Stimulated activated memory B cell treated with anti-CD40 and anti-IgM and Interleukin-4, amounts not matched to agents 10 μg/mL and 1 μg/mL and 100 μg/mL, for 72 hours (primary cell): ENCODE measurements around the gene ZFP57.
A peak's percentile ranks its signal among the peaks of the same experiment; 100 is the strongest.

Experiments
- ATAC-seq: fragments of 150-1000 bp; cut with Tn5 transposase; 2 replicates; pipeline ENCODE4 v1.10.0; 2021
- H3K27ac Mint-ChIP-seq: one replicate; pipeline ENCODE4 v1.8.0; 2022; ENCODE audit warnings: mild to moderate bottlenecking, mixed read lengths
- H3K27me3 Mint-ChIP-seq: one replicate; pipeline ENCODE4 v1.8.0; 2022; ENCODE audit warnings: mixed read lengths
- H3K36me3 Mint-ChIP-seq: one replicate; pipeline ENCODE4 v1.8.0; 2022; ENCODE audit warnings: mixed read lengths
- H3K4me1 Mint-ChIP-seq: one replicate; pipeline ENCODE4 v1.8.0; 2022; ENCODE audit warnings: mixed read lengths
- H3K4me3 Mint-ChIP-seq: one replicate; pipeline ENCODE4 v1.8.0; 2022; ENCODE audit warnings: mild to moderate bottlenecking, moderate library complexity, mixed read lengths
- H3K9me3 Mint-ChIP-seq: one replicate; pipeline ENCODE4 v1.8.0; 2022; ENCODE audit warnings: mixed read lengths

ZFP57 gene

DNA sequence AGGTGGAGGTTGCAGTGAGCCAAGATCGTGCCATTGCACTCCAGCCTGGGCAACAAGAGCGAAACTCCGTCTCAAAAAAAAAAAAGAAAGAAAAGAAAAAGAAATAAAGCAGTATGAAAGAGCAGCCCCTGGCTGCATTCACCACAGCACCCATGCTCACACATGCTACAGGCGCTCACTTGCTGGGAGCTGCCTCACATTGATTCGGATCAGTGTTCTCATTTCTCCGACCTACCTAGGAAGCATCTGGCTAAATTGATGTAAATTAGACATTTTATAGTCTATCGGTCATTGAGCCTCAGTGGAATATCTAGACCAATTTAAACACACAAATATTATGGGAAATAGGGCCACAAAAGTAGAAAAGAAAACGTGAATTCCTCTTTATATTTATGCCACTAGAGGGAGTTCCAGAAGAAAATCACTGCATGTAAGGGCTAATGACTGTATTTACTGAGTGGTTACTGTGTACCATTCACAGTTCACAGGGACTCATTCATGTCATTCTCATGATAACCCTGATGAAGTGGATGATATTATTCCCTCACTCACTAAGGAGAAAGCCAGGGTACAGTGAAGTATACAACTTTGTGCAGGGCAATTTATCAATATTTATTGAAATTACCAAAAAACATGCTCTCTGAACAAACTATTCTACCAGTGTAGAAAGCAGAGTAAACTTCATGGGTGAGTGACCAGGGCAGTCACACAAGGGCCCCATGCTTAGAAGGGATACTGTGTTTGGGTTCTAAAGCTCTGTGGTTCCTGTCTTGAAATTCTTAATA is 29.3 kb downstream of the ZFP57 start:
- Mint-ChIP-seq H3K27me3 (peaks cover under 1% of the 10 kb centered on the region), H3K27ac (no peak overlapping the region), H3K4me3 (no peak overlapping the region), H3K4me1 (peaks cover 16% of the 10 kb centered on the region), H3K9me3 (no peaks in the 10 kb centered on the region), H3K36me3 (no peaks in the 10 kb centered on the region)
- no peak for ATAC-seq

- Mint-ChIP-seq H3K9me3 (no peaks in the 10 kb centered on the region), H3K36me3 (no peaks in the 10 kb centered on the region), H3K27me3 (no peaks in the 10 kb centered on the region), H3K4me1 (peaks cover 16% of the 10 kb centered on the region), H3K27ac (peak overlapping the region; percentile 99), H3K4me3 (peak overlapping the region; percentile 97)
- ATAC-seq, result peak; percentile 99
Measured at GRCh38 chr6:29649701-29650673, 31.0 kb downstream of the ZFP57 start.

DNA sequence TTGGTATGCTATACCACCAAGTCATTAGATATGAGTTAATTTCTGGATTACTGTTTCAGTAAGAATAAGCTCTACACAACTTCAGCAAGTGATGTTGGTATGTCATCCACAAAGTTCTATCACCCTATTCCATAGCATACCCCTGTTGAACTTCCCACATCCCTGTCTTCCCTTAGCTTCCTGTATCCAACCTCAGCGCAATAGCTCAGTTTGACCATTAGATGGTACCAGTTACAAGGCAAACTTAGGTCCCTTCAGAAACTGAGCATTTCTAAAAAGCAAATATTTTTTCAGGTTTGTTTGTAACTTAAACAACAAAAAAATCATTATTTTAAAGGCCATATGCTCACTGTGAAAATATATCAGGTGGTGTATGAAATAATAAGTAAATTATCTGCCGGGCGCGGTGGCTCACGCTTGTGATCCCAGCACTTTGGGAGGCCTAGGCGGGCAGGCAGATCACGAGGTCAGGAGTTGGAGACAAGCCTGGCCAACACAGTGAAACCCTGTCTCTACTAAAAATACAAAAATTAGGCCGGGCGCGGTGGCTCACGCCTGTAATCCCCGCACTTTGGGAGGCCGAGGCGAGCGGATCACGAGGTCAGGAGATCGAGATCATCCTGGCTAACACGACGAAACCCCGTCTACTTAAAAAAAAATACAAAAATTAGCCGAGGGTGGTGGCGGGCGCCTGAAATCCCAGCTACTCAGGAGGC is 32.9 kb downstream of the ZFP57 start:
- Mint-ChIP-seq H3K36me3 (no peaks in the 10 kb centered on the region), H3K27ac (no peak overlapping the region), H3K4me1 (peaks cover 16% of the 10 kb centered on the region), H3K4me3 (no peak overlapping the region), H3K9me3 (no peaks in the 10 kb centered on the region), H3K27me3 (no peaks in the 10 kb centered on the region)
- ATAC-seq, result no peak

- Mint-ChIP-seq H3K4me1 (peaks cover 9% of the 10 kb centered on the region), H3K27me3 (no peaks in the 10 kb centered on the region), H3K9me3 (no peaks in the 10 kb centered on the region), H3K36me3 (no peaks in the 10 kb centered on the region), H3K27ac (peak overlapping the region; percentile 21), H3K4me3 (no peak overlapping the region)
- ATAC-seq, result no peak
Measured at GRCh38 chr6:29641430-29642148, 39.4 kb downstream of the ZFP57 start.

DNA sequence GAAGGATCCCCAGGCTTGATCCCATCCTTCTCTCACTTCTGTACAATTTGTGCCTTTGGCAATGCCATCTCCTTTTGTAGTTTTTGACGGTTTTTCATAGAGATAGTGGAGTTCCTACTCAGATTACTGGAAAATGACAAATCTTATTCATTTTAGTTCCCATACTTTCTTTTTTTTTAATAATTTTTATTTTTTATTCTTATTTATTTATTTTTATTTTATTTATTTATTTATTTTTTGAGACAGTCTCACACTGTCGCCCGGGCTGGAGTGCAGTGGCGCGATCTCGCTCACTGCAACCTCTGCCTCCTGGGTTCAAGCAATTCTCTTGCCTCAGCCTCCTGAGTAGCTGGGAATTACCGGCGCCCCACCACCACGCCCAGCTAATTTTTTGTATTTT is 43.7 kb downstream of the ZFP57 start:
- no peak overlapping the region for H3K4me3 Mint-ChIP-seq
- no peaks in the 10 kb centered on the region for H3K36me3 Mint-ChIP-seq
- H3K9me3 Mint-ChIP-seq, result no peaks in the 10 kb centered on the region
- no peaks in the 10 kb centered on the region for H3K27me3 Mint-ChIP-seq
- H3K27ac Mint-ChIP-seq, result no peak overlapping the region
- peaks cover 35% of the 10 kb centered on the region for H3K4me1 Mint-ChIP-seq
- no peak for ATAC-seq

DNA sequence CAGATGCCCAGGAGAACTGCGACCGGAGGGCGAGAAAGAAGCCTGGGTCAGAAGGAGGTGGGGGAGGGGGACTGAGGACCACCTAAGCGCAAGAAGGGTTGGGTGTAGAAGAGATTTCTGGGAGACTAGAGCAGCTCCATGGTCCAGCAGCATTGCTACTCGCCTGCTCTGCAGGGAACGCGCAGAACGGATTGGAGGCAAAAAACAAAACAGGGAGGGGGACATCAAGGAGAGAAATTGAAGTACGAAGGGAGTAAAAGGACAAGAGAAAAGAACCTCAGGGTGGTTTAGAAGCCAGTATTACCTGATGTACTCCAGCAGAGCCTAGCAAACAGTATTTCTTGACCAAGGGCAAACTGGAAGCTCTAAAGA is 47.4 kb downstream of the ZFP57 start:
- Mint-ChIP-seq H3K27ac (peak overlapping the region; percentile 56), H3K9me3 (no peaks in the 10 kb centered on the region), H3K4me3 (peak overlapping the region; percentile 82), H3K4me1 (peaks cover 59% of the 10 kb centered on the region), H3K36me3 (no peaks in the 10 kb centered on the region), H3K27me3 (no peaks in the 10 kb centered on the region)
- ATAC-seq, result no peak

DNA sequence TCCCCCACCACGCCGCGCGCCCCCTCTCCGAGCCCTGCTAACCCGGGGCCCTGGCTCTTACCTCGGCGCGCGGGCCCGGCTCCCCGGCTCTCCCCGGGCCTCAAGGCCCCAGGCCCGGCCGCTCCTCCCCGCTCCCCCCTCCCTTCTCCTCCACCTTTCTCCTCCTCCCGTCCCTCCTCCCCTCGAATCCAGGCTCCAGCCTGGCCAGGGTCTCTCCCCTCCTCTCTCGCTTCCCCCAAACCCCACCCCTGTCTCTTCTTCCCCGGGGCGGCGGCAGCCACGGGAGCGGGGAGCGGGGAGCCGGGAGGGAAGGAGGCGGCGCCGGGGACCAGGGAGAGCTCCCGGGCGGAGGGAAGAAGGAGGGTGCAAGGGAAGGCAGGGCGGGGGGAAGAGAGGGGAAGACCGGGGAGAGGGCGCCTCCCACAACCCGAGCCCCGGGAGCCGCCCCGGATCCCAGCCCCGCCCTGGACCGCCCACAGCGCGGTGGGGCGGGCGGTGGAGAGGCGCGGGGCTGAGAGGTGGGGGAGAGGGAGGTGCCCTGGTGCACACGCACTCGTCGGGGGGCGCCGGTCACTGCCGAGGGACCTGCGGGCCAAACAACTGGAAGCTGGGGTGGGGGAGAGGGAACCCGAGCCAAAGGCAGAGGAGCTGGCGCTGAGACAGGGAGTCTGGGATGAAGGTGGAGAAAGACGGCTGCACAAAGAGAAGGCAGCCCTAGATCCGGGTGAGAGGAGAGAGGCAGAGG is 48.0 kb downstream of the ZFP57 start, which contains the start of gene GABBR1:
Gene GABBR1, minus strand, starts transcription at position 395 of the 745 bp plus-strand sequence. CDS start 798 bp downstream, outside the sequence.
- Mint-ChIP-seq H3K36me3 (no peaks in the 10 kb centered on the region), H3K27me3 (no peaks in the 10 kb centered on the region), H3K4me3 (peak within 1 kb of the TSS; percentile 82), H3K4me1 (peaks cover 65% of the 10 kb centered on the region), H3K27ac (peak within 1 kb of the TSS; percentile 56), H3K9me3 (no peaks in the 10 kb centered on the region)
- peak; percentile 91 for ATAC-seq

DNA sequence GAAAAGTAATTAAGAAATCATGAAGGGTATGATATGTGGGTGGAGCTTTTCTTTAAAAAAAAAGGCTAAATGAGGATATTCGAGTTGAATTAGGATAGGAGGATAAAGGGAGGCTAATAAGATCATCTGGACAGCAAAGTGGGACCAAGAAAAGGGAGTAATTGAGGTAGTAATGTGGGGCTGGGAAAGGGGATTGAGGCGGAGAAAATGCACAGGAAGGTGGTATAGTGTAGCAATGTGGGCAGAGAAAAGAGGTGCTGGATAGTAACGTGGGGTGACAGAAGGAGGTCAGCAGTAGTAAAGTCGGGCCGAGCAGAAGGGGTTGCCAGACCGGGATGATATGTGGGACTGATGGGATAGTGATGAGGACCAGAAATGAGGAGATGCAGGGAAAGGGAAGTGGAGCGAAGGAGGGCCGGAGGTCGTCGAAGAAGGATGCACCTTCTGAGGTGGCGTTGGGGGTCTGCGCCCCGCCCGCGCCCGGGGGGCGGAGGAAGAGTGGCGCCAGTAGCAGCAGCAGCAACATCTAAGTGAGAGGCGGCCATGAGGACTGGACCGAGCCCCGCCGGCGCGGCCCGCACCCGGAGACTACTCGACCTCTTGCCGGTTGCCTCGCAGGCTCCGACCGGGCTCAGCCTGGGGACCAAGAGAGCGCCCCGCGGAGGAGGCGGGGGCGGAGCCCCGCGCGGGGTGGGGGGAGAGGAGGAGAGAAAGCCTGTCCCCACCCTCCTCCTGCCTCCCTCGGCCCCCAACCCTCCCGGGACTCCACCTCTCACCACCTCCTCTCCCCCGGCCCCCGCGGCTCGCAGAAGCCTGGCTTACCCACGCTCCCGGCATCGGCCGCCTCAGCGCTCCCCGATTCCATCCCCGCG is 48.9 kb downstream of the ZFP57 start:
- ATAC-seq, result peak; percentile 78
- H3K4me1 Mint-ChIP-seq, result peaks cover 65% of the 10 kb centered on the region
- H3K9me3 Mint-ChIP-seq, result no peaks in the 10 kb centered on the region
- peak overlapping the region; percentile 82 for H3K4me3 Mint-ChIP-seq
- no peaks in the 10 kb centered on the region for H3K36me3 Mint-ChIP-seq
- H3K27me3 Mint-ChIP-seq, result no peaks in the 10 kb centered on the region
- H3K27ac Mint-ChIP-seq, result peak overlapping the region; percentile 56

GRCh38 chr6:29631209-29631810 is 49.6 kb downstream of the ZFP57 start:
- no peaks in the 10 kb centered on the region for H3K27me3 Mint-ChIP-seq
- ATAC-seq, result no peak
- peak overlapping the region; percentile 56 for H3K27ac Mint-ChIP-seq
- peaks cover 65% of the 10 kb centered on the region for H3K4me1 Mint-ChIP-seq
- H3K4me3 Mint-ChIP-seq, result peak overlapping the region; percentile 82
- H3K36me3 Mint-ChIP-seq, result no peaks in the 10 kb centered on the region
- H3K9me3 Mint-ChIP-seq, result no peaks in the 10 kb centered on the region

- Mint-ChIP-seq H3K4me1 (peaks cover 56% of the 10 kb centered on the region), H3K27me3 (no peaks in the 10 kb centered on the region), H3K4me3 (no peak overlapping the region)
Measured at GRCh38 chr6:29630315-29630714, 50.6 kb downstream of the ZFP57 start.

DNA sequence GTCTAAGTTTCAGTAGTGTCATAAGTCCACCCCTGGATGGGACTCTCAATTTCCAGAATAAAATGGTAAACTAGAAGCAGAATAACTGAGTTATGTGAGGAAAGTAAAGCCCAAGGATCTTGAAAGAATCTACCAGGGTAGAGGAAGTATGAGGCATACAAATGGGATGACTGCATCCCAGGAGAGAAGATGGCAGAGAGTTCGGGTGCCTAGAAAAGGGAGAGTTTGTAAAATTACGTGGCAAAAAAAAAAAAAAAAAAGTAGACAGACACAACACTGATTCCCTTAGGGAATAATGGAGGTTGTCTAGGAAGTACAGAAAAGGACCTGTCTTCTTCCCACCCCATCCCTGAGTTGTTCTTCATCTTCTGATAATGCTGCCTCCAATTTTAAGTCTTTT is 51.4 kb downstream of the ZFP57 start:
- Mint-ChIP-seq H3K27me3 (no peaks in the 10 kb centered on the region), H3K27ac (no peak overlapping the region), H3K36me3 (no peaks in the 10 kb centered on the region), H3K4me1 (peaks cover 56% of the 10 kb centered on the region), H3K4me3 (no peak overlapping the region), H3K9me3 (no peaks in the 10 kb centered on the region)
- no peak for ATAC-seq

More at GRCh38 chr6:29630315-29630714, 50.6 kb downstream of the ZFP57 start:
- no peaks in the 10 kb centered on the region for H3K9me3 Mint-ChIP-seq
- H3K27ac Mint-ChIP-seq, result no peak overlapping the region
- ATAC-seq, result no peak
- H3K36me3 Mint-ChIP-seq, result no peaks in the 10 kb centered on the region

DNA sequence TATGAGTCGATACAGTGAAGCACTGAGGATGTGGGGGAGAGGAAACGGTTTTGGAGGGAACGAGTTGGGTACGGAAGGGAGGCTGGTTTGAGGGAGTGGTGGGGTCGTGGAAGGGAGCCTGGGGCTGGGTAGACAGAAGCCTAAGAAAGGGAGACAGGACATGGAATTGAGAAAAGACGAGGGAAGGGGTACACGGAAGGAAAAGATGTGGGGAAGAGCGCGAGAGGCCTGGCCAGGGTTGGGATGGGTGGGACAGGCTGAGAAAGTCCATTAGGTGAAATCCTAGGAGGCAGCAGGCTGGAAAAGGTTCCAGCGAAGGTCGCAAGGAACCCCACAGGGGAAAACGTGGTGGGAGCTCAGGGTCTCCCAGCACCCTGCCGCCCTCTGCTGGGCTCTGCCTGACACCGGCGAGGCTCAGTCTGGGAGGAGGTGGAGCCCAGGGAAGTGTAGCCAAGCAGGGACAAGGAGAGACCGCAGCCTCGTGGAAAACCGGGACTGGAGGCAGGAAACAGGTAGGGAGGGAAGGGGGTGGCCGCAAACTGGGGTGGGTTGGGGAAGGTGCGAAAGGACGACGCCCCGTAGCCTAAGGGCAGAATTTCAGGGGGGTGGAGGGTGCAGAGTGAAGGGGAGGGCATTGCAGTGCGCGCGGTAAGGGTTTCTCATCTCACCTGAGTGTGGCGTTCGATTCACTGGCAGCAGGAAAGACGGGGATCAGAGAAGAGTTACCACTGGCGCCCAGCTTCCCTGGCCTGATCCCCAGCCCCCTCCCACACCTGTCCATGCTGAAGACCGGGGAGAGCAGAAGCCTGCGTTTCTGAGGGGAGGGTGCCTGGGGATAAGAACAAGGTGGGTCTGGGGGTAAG is 52.3 kb downstream of the ZFP57 start:
- H3K27me3 Mint-ChIP-seq, result no peaks in the 10 kb centered on the region
- ATAC-seq, result peak; percentile 61

More for the DNA sequence above, 52.3 kb downstream of the ZFP57 start:
- Mint-ChIP-seq H3K4me1 (peaks cover 47% of the 10 kb centered on the region), H3K36me3 (peaks cover 8% of the 10 kb centered on the region), H3K27ac (peak overlapping the region; percentile 61), H3K4me3 (peak overlapping the region; percentile 91), H3K9me3 (no peaks in the 10 kb centered on the region)
